A673 (cell line): ENCODE measurements around the gene SRSF12.

Experiments used
- EZH2 ChIP-seq: fragments of 200-600 bp; sonication (generic); IDR thresholded peaks from 2 replicates; pipeline ENCODE4 v1.6.1; 2017; ENCODE audit warnings: borderline replicate concordance, low read depth, mild to moderate bottlenecking, mixed read lengths, antibody characterized with exemption, low read length; ENCODE audit not compliant: poor library complexity, severe bottlenecking
- TF ChIP-seq, protein P1 (sequence below): fragments of 300-800, 200-600 bp; sonication (generic); conservative IDR thresholded peaks from 2 replicates; pipeline ENCODE4 v1.5.1; 2017; ENCODE audit warnings: low read depth, mild to moderate bottlenecking, antibody characterized with exemption, low read length, moderate library complexity, mixed read lengths

DNA sequence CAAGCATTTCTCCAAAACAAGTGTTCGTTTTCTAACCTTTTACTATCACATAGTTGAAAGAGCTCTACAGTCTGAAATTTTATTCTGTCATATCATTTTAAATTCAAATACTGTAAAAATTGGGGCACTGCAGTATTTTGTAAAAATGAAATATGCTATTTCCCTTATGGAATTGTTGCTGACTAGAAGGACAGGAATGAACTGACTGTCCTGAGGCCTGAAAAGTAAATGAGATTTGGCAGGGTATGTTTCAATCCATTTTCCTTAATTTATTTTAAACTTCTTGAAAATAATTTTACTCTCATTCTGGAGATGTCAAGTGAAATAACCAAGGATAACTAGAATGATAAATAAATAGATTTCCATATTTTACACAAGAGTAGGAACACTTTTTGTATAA is 49.2 kb downstream of the SRSF12 start:
- TF ChIP-seq, protein P1, sequence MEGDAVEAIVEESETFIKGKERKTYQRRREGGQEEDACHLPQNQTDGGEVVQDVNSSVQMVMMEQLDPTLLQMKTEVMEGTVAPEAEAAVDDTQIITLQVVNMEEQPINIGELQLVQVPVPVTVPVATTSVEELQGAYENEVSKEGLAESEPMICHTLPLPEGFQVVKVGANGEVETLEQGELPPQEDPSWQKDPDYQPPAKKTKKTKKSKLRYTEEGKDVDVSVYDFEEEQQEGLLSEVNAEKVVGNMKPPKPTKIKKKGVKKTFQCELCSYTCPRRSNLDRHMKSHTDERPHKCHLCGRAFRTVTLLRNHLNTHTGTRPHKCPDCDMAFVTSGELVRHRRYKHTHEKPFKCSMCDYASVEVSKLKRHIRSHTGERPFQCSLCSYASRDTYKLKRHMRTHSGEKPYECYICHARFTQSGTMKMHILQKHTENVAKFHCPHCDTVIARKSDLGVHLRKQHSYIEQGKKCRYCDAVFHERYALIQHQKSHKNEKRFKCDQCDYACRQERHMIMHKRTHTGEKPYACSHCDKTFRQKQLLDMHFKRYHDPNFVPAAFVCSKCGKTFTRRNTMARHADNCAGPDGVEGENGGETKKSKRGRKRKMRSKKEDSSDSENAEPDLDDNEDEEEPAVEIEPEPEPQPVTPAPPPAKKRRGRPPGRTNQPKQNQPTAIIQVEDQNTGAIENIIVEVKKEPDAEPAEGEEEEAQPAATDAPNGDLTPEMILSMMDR: no peak
- TF ChIP-seq EZH2: no peak
